Tibial artery (tissue), 4 donors: ENCODE measurements around the gene ULK4.

Experiments used
- DNase-seq, 2 donors: peaks; one replicate each; pipeline ENCODE4 v3.0.0-alpha.2; 2019
- H3K27ac ChIP-seq, 2 donors: fragments of 200-600 bp; sonication (generic) in 1 of 2; 1 replicate in 1 of 2; 2 replicates in 1 of 2; pipeline ENCODE4 v1.5.1; 2018 to 2019; ENCODE audit warnings: mild to moderate bottlenecking in 1 of 2
- H3K27me3 ChIP-seq, 2 donors: fragments of 200-600 bp; sonication (generic) in 1 of 2; one replicate each; pipeline versions ENCODE4 v1.5.1 to v1.6.0; 2016 to 2019
- H3K36me3 ChIP-seq, 3 donors: fragments of 200-600 bp; sonication (generic) in 2 of 3; one replicate each; pipeline ENCODE4 v1.5.1; 2016 to 2019; ENCODE audit warnings: mild to moderate bottlenecking in 2 of 3
- H3K4me1 ChIP-seq, 4 donors: fragments of 200-600 bp; sonication (generic) in 2 of 4; 1 replicate in 3 of 4; 2 replicates in 1 of 4; pipeline ENCODE4 v1.5.1; 2016 to 2019
- H3K4me3 ChIP-seq, 2 donors: fragments of 200-600 bp; sonication (generic) in 1 of 2; 1 replicate in 1 of 2; 2 replicates in 1 of 2; pipeline ENCODE4 v1.5.1; 2018 to 2019; ENCODE audit warnings: mild to moderate bottlenecking in 2 of 2
- H3K9me3 ChIP-seq, 3 donors: fragments of 200-600 bp; sonication (generic) in 1 of 3; one replicate each; pipeline ENCODE4 v1.5.1; 2016 to 2019
- intact Hi-C: fragments of 100-400 bp; cut with DNase I; formaldehyde crosslinking; loops from one replicate; pipeline ENCODE4 v1.15.0; 2023; ENCODE audit warnings: low total_unique reads
- TF ChIP-seq, protein P1 (sequence below), 2 experiments: fragments of 200-600 bp in 1 of 2; fragments of 450-650 bp in 1 of 2; IDR thresholded peaks; one replicate each; pipeline ENCODE4 v1.5.1; 2017 to 2019; ENCODE audit warnings: antibody characterized with exemption in 2 of 2, mild to moderate bottlenecking in 1 of 2, moderate library complexity in 1 of 2

ULK4 gene

DNA sequence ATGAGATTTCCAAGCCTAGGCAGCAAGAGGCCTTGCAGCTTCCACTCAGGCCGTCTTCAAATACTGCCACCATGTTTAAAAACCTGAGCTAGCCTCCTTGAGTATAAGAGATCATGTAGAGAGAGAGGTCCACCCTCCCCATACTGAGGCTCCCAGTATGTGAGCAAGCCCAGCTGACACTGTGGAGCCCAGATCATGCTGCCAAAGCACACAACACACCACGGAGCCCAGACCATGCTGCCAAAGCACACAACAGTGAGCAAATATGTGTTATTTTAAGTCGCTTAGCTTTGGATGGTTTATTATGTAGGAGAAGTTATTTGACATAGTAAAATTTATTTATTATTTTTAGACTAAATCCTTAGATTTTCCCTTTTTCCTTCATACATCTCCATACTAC lies 428.9 kb downstream of the ULK4 start:
- TF ChIP-seq, protein P1, sequence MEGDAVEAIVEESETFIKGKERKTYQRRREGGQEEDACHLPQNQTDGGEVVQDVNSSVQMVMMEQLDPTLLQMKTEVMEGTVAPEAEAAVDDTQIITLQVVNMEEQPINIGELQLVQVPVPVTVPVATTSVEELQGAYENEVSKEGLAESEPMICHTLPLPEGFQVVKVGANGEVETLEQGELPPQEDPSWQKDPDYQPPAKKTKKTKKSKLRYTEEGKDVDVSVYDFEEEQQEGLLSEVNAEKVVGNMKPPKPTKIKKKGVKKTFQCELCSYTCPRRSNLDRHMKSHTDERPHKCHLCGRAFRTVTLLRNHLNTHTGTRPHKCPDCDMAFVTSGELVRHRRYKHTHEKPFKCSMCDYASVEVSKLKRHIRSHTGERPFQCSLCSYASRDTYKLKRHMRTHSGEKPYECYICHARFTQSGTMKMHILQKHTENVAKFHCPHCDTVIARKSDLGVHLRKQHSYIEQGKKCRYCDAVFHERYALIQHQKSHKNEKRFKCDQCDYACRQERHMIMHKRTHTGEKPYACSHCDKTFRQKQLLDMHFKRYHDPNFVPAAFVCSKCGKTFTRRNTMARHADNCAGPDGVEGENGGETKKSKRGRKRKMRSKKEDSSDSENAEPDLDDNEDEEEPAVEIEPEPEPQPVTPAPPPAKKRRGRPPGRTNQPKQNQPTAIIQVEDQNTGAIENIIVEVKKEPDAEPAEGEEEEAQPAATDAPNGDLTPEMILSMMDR (IDR thresholded peaks at IDR 0.05): no peak
- no peak for DNase-seq
- Histone ChIP-seq H3K4me1 (peaks cover 0 to 9% (median 0%) of the 10 kb centered on the region in 4 donors), H3K9me3 (no peaks in the 10 kb centered on the region), H3K27ac (peak overlapping the region in 1 of 2 donors; percentile 40), H3K36me3 (no peaks in the 10 kb centered on the region), H3K4me3 (no peak overlapping the region), H3K27me3 (no peaks in the 10 kb centered on the region)
- intact Hi-C loops: no loop called here

DNA sequence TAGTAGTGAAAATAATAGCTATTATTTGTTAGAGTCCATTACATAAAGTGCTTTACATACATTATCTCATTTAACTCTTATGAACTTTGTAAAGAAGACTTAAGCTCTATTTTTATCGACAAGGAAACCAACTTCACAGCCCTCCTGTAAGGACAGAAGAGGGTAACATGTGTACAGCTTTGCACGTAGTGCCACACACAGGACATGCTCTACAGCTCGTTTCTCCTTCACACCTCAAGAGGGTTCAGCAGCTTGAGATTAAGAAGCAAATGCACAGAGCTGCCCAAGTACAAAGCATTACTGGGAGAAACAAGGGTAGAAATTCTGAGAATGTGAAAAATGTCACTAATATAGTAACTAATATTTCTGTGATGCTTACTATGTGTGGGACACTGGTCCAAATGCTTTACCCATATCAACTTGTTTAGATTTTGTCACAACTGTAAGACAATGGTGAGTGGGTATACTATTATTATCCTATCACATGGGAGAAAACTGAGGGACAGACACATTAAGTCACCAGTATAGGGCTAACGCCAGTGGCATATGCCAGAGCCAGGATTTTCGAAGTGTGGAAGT lies 434.8 kb downstream of the ULK4 start:
- no peaks in the 10 kb centered on the region for H3K36me3 ChIP-seq
- no peak overlapping the region for H3K27ac ChIP-seq
- no peak for DNase-seq
- intact Hi-C loops: no loop called here
- H3K27me3 ChIP-seq: no peaks in the 10 kb centered on the region
- H3K4me3 ChIP-seq: no peak overlapping the region
- no peaks in the 10 kb centered on the region for H3K4me1 ChIP-seq
- H3K9me3 ChIP-seq: no peaks in the 10 kb centered on the region
- TF ChIP-seq, protein P1 (IDR thresholded peaks at IDR 0.05): no peak

DNA sequence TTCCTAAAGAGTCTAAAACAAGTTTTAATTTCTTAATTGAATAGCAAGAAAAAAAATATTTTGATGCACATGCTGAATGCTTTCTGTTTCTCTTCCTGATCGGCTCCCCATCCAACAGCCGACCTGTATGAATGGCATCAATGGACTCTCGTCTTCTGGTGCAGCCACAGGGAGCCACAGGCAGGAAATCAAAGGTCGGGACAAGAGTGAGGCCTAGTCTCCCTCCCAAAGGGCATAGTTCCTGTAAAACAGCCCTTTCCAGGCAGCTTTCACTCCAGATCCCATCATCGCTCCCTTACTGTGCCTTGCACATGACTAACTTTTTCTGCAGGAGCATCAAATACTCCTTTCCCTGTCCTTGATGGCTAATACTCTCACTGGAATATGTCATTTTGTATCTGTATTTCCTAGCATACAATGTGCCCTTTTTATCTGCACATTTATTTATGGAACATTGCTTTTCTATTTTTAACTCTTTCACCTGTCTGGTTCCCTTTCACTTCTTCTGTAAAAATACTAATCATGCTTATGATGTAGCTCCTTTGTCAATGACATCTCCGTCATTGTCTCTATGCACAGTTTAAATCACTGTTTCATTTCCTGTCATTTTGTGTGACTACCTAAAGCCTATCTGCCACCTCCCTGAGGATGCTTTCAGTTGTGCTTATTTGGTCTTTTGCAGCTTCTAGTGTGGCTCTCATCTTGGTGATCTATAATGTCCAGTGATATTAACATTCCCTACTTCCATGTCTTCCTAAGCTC lies 436.4 kb downstream of the ULK4 start:
- Histone ChIP-seq H3K27me3 (no peaks in the 10 kb centered on the region), H3K36me3 (no peaks in the 10 kb centered on the region), H3K4me1 (no peaks in the 10 kb centered on the region), H3K4me3 (no peak overlapping the region), H3K27ac (no peak overlapping the region), H3K9me3 (no peaks in the 10 kb centered on the region)
- TF ChIP-seq, protein P1 (IDR thresholded peaks at IDR 0.05): no peak
- intact Hi-C loops: no loop called here
- no peak for DNase-seq

DNA sequence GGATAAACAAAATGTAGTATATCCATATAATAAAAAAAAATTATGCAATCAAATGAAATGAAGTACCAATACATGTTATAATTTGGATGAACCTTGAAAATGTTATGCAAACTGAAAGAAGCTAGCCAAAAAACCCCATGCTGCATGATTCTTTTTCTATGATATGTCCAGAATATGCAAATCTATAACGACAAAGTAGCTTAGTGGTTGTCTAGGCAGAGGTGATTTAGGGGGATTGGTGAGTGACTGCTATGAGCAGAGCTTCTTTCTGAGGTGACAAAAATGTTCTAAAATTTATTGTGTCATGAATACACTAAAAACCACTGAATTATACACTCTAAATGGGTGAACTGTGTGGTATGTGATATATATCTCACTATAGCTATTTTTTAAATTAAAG lies 438.0 kb downstream of the ULK4 start:
- H3K4me1 ChIP-seq: no peaks in the 10 kb centered on the region
- H3K27ac ChIP-seq: no peak overlapping the region
- DNase-seq: no peak
- TF ChIP-seq, protein P1 (IDR thresholded peaks at IDR 0.05): no peak
- no peaks in the 10 kb centered on the region for H3K9me3 ChIP-seq
- no peaks in the 10 kb centered on the region for H3K36me3 ChIP-seq
- intact Hi-C loops: no loop called here
- no peaks in the 10 kb centered on the region for H3K27me3 ChIP-seq
- H3K4me3 ChIP-seq: no peak overlapping the region

DNA sequence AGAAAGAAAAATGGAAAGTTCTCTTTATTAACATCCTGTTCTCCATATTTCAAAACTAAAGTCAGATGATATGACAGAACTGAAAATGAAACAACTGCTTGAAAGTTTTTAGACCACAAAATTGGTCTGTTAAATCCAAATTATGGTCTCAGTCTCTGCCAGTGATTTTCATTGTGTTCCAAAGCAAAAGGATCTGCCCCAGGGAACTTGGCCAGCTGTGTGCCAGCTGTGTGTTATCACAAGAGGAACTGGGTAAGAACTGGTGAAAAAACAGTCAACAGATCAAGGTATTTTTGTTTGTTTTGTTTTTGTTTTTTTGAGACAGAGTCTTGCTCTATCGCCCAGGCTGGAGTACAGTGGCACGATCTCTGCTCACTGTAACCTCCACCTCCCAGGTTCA lies 439.3 kb downstream of the ULK4 start:
- no peak for DNase-seq
- Histone ChIP-seq H3K4me1 (no peaks in the 10 kb centered on the region), H3K9me3 (no peaks in the 10 kb centered on the region), H3K27me3 (no peaks in the 10 kb centered on the region), H3K27ac (no peak overlapping the region), H3K4me3 (no peak overlapping the region), H3K36me3 (no peaks in the 10 kb centered on the region)
- TF ChIP-seq, protein P1 (IDR thresholded peaks at IDR 0.05): no peak
- intact Hi-C loops: no loop called here
